ENCODE measurements around the gene CSK.

CSK gene

GRCh38 chr15:74773731-74774252, 8.1 kb upstream of the CSK start:
- Histone ChIP-seq H3K36me3 (no peaks in the 10 kb centered on the region), H3K9me3 (no peaks in the 10 kb centered on the region), H3K4me1 (peaks cover 14% of the 10 kb centered on the region), H3K4me3 (ENCODE audit: low read depth, low read length) (no peak overlapping the region), H3K27me3 (no peaks in the 10 kb centered on the region)
- no peak for DNase-seq
- no peak for TF ChIP-seq CTCF (IDR thresholded peaks at IDR 0.05; ENCODE audit: low read depth, low read length)

GRCh38 chr15:74775132-74775562, 6.7 kb upstream of the CSK start:
- TF ChIP-seq CTCF (IDR thresholded peaks at IDR 0.05; ENCODE audit: low read depth, low read length): no peak
- Histone ChIP-seq H3K4me3 (ENCODE audit: low read depth, low read length) (no peak overlapping the region), H3K9me3 (no peaks in the 10 kb centered on the region), H3K4me1 (peaks cover 14% of the 10 kb centered on the region), H3K27me3 (no peaks in the 10 kb centered on the region), H3K36me3 (no peaks in the 10 kb centered on the region)
- no peak for DNase-seq

GRCh38 chr15:74775894-74776293, 6.0 kb upstream of the CSK start:
- Histone ChIP-seq H3K9me3 (no peaks in the 10 kb centered on the region), H3K4me1 (peaks cover 14% of the 10 kb centered on the region), H3K36me3 (no peaks in the 10 kb centered on the region), H3K4me3 (ENCODE audit: low read depth, low read length) (no peak overlapping the region), H3K27me3 (no peaks in the 10 kb centered on the region)
- DNase-seq: no peak
- TF ChIP-seq CTCF (IDR thresholded peaks at IDR 0.05; ENCODE audit: low read depth, low read length): no peak

- Histone ChIP-seq H3K9me3 (no peaks in the 10 kb centered on the region), H3K27me3 (no peaks in the 10 kb centered on the region), H3K36me3 (no peaks in the 10 kb centered on the region), H3K4me3 (ENCODE audit: low read depth, low read length) (no peak overlapping the region), H3K4me1 (peaks cover 18% of the 10 kb centered on the region)
- DNase-seq: peak; percentile 42
- no peak for TF ChIP-seq CTCF (IDR thresholded peaks at IDR 0.05; ENCODE audit: low read depth, low read length)
These were observed 4.8 kb upstream of the CSK start for GRCh38 chr15:74776821-74777768.

GRCh38 chr15:74777769-74778598, 3.9 kb upstream of the CSK start:
- DNase-seq: no peak
- Histone ChIP-seq H3K9me3 (no peaks in the 10 kb centered on the region), H3K4me3 (ENCODE audit: low read depth, low read length) (no peak overlapping the region), H3K4me1 (peaks cover 18% of the 10 kb centered on the region), H3K36me3 (no peaks in the 10 kb centered on the region), H3K27me3 (no peaks in the 10 kb centered on the region)
- no peak for TF ChIP-seq CTCF (IDR thresholded peaks at IDR 0.05; ENCODE audit: low read depth, low read length)

Measured in BE2C (cell line).